NCI-H748 (cell line): ENCODE results near the gene VSIG8.

Experiments
- DNase-seq: peaks from one replicate; lab custom pipeline; 2025; ENCODE audit not compliant: unreplicated experiment; lab: John Stamatoyannopoulos, UW

VSIG8 gene

GRCh38 chr1:159831412-159832141 lies 30.9 kb downstream of the VSIG8 start:
- peak; percentile 55 for DNase-seq

DNA sequence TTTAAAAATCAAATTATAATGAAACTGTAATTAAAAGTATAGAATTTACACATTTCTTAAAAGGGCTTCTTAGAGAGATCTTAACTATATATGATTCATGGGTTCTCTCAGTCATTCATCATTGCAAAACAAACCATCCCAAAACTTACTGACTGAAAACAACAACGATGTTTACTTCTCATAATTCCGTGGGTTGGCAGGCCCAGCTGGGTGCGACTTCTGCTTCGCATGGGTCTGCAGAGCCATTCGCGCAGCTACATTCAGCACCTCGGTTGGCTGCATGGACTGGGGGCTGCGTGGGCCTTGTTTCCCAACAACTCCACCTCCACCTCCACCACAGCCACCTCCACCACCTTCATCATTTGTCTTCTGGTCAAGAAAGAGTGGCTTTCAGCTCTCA lies 31.7 kb downstream of the VSIG8 start:
- DNase-seq: no peak

GRCh38 chr1:159829822-159830465 lies 32.5 kb downstream of the VSIG8 start:
- DNase-seq: no peak

DNA sequence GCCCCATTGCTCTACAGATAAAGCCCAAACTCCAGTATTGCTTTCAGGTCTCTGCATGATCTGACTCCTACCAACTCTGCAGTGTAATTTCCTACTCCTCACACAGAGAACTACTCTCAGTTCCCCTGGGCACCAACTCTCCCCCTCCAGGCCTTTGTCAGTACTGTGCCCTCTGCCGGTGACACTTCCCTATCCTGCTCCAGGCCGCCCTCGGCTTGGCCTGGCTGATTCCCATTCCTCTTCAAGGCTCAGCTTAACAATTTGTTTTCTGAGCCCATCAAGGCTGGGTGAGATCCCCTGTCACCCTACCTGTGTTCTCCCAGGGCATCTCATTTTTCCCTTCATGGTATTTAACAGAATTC lies 33.2 kb downstream of the VSIG8 start:
- no peak for DNase-seq

GRCh38 chr1:159828581-159829272 lies 33.7 kb downstream of the VSIG8 start:
- DNase-seq: no peak

- DNase-seq: no peak
Observed at GRCh38 chr1:159828176-159828575, 34.3 kb downstream of the VSIG8 start.

GRCh38 chr1:159827549-159827948 lies 34.9 kb downstream of the VSIG8 start:
- DNase-seq: no peak

- no peak for DNase-seq
Observed at GRCh38 chr1:159827102-159827490, 35.4 kb downstream of the VSIG8 start.

GRCh38 chr1:159826441-159827101 lies 35.9 kb downstream of the VSIG8 start, which contains the start of gene SLAMF8:
Gene SLAMF8, plus strand, starts transcription at chr1:159826873. Its CDS starts 26 bp downstream, at chr1:159826899.
- DNase-seq: no peak

- no peak for DNase-seq
Observed at GRCh38 chr1:159825564-159825963, 36.9 kb downstream of the VSIG8 start.

DNA sequence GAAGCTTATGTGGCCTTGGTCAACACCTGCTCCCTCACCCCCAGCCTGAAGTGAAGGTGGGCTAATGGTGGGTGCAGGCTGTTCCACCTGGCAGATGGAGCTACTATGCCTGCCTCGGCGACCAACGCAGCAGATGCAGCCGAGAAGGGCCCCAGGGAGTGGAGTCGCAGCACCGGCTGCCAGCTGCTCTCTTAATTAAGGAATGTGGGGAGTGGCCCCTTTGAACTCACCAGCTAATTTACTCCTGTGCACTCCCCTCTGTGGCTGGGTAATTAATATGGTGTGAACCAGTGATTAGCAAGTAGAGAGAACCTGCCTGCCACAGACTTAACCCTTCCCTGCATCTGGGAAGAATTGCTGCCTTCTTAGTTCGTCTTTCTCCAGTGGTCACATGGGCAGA lies 39.1 kb downstream of the VSIG8 start:
- peak; percentile 82 for DNase-seq

GRCh38 chr1:159821171-159821867 lies 41.1 kb downstream of the VSIG8 start:
- no peak for DNase-seq

GRCh38 chr1:159817276-159818041 lies 45.0 kb downstream of the VSIG8 start:
- DNase-seq: peak; percentile 98

GRCh38 chr1:159815926-159816325 lies 46.5 kb downstream of the VSIG8 start:
- DNase-seq: no peak

- DNase-seq: no peak
Observed at GRCh38 chr1:159804924-159805323, 57.5 kb downstream of the VSIG8 start.
